Measurements from ENCODE around the gene VEZT. TPM values are rescaled to one million over a fixed set of nuclear protein-coding genes. Genes with fewer than 3 reads are reported as not detected.

The VEZT gene
- total and polyA plus RNA-seq, 10 of the 15 experiments (the other 5 are each of a cell fraction or from before 2014, with no cell fraction given), result 32.8 to 134 (median 66.2) TPM

GRCh38 chr12:95218150-95219133, 835 bp downstream of the VEZT start (continued):
- TF ChIP-seq BHLHE40 (IDR thresholded peaks at IDR 0.05; ENCODE audit: borderline replicate concordance in 1 of 2, low read depth in 2 of 2, low read length in 1 of 2) (no peak; a peak in 1 of 4 replicates), LARP7 (IDR thresholded peaks at IDR 0.05) (no peak), KDM1A (IDR thresholded peaks at IDR 0.05; ENCODE audit: borderline replicate concordance) (no peak), SRF (IDR thresholded peaks at IDR 0.05; ENCODE audit: low read depth in 2 of 2, low read length in 2 of 2) (peak in 1 of 2 experiments; percentile 74; a peak in 2 of 4 replicates), GABPA (IDR thresholded peaks at IDR 0.05; ENCODE audit: low read depth) (no peak), ZBTB33 (IDR thresholded peaks at IDR 0.05) (no peak), CREM (IDR thresholded peaks at IDR 0.05; ENCODE audit: low read depth) (no peak; the same call in 1 of the 2 replicates), TARDBP (IDR thresholded peaks at IDR 0.05; ENCODE audit: borderline replicate concordance) (no peak), EZH2 (IDR thresholded peaks at IDR 0.05; ENCODE audit: borderline replicate concordance, control insufficient read depth, low read depth, low read length) (no peak), YY1 (IDR thresholded peaks at IDR 0.05; ENCODE audit: low read depth, low read length) (peak; percentile 90), RELB (IDR thresholded peaks at IDR 0.05; ENCODE audit: low read depth) (peak; percentile 56), ASH2L (IDR thresholded peaks at IDR 0.05; ENCODE audit: borderline replicate concordance, low read depth) (no peak)
- TF ChIP-seq, protein P1, sequence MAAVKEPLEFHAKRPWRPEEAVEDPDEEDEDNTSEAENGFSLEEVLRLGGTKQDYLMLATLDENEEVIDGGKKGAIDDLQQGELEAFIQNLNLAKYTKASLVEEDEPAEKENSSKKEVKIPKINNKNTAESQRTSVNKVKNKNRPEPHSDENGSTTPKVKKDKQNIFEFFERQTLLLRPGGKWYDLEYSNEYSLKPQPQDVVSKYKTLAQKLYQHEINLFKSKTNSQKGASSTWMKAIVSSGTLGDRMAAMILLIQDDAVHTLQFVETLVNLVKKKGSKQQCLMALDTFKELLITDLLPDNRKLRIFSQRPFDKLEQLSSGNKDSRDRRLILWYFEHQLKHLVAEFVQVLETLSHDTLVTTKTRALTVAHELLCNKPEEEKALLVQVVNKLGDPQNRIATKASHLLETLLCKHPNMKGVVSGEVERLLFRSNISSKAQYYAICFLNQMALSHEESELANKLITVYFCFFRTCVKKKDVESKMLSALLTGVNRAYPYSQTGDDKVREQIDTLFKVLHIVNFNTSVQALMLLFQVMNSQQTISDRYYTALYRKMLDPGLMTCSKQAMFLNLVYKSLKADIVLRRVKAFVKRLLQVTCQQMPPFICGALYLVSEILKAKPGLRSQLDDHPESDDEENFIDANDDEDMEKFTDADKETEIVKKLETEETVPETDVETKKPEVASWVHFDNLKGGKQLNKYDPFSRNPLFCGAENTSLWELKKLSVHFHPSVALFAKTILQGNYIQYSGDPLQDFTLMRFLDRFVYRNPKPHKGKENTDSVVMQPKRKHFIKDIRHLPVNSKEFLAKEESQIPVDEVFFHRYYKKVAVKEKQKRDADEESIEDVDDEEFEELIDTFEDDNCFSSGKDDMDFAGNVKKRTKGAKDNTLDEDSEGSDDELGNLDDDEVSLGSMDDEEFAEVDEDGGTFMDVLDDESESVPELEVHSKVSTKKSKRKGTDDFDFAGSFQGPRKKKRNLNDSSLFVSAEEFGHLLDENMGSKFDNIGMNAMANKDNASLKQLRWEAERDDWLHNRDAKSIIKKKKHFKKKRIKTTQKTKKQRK (IDR thresholded peaks at IDR 0.05; ENCODE audit: low read depth, low read length), result no peak
- TF ChIP-seq, protein P2, sequence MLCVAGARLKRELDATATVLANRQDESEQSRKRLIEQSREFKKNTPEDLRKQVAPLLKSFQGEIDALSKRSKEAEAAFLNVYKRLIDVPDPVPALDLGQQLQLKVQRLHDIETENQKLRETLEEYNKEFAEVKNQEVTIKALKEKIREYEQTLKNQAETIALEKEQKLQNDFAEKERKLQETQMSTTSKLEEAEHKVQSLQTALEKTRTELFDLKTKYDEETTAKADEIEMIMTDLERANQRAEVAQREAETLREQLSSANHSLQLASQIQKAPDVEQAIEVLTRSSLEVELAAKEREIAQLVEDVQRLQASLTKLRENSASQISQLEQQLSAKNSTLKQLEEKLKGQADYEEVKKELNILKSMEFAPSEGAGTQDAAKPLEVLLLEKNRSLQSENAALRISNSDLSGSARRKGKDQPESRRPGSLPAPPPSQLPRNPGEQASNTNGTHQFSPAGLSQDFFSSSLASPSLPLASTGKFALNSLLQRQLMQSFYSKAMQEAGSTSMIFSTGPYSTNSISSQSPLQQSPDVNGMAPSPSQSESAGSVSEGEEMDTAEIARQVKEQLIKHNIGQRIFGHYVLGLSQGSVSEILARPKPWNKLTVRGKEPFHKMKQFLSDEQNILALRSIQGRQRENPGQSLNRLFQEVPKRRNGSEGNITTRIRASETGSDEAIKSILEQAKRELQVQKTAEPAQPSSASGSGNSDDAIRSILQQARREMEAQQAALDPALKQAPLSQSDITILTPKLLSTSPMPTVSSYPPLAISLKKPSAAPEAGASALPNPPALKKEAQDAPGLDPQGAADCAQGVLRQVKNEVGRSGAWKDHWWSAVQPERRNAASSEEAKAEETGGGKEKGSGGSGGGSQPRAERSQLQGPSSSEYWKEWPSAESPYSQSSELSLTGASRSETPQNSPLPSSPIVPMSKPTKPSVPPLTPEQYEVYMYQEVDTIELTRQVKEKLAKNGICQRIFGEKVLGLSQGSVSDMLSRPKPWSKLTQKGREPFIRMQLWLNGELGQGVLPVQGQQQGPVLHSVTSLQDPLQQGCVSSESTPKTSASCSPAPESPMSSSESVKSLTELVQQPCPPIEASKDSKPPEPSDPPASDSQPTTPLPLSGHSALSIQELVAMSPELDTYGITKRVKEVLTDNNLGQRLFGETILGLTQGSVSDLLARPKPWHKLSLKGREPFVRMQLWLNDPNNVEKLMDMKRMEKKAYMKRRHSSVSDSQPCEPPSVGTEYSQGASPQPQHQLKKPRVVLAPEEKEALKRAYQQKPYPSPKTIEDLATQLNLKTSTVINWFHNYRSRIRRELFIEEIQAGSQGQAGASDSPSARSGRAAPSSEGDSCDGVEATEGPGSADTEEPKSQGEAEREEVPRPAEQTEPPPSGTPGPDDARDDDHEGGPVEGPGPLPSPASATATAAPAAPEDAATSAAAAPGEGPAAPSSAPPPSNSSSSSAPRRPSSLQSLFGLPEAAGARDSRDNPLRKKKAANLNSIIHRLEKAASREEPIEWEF (IDR thresholded peaks at IDR 0.05; ENCODE audit: insufficient replicate concordance, low read depth, low read length), result no peak
